Stromal cell of bone marrow (primary cell): ENCODE results near the gene HCN2.
"Not testable (repeated sequence)": the region's sequence is repeated elsewhere in the genome, so short reads cannot be mapped to it uniquely, and the experiment has no call there.

Experiments
- DNase-seq: peaks from one replicate; pipeline ENCODE4 v3.0.0-alpha.2; 2012; ENCODE audit warnings: low read depth

The HCN2 gene

DNA sequence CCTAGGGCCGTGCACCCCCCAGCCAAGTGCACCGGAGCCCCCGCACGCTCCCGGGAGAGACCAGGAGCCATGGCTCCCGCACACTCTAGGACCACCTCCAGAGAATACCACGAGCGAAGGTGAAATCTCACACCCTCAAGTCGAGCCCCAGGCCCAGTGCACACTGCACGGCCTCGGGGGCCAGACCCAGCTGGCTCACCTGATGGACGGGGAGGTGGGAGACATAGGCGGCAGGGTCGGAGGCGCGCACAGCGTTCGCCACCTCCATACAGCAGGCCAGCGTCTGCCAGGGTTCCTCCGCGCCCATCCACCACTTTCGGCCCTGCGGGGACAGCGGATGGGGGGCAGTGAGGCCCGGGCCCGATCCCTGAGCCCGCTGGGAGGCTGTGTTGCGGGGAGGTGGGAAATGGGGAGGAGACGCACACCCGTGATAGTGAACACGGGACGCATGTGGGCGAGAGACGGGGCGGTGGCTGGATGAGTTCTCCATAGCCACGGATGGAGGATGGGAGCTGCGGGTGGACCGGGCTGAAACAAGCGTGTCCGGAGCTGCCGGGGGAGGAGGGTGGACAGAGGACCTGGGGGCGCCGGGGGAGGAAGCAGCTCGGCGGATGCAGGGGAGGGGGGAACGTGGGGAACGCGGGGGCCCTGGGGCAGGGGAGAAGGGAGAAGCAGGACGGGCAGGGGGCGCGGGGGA is 30.6 kb downstream of the HCN2 start:
- no peak for DNase-seq

- DNase-seq: not testable (repeated sequence)
Measured at GRCh38 chr19:621191-621590, 31.5 kb downstream of the HCN2 start.

DNA sequence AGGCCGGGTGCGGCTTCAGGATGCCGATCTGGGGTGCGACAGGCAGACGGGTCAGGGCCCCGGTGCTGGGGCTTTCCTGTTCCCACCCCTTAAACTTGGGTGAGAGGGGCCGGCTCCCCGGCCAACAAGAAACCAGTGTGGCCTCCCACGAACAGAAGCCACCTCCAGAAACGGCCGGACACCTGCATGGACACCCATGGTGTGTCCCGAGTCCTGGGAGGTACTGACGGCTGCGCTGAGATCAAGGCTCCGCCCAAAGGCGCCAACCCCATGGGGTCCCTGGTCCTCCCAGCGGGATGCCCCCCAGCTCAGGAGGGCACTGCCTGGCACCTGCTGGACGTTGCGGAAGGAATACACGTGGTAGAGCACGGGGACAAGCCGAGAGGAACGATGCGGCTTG is 32.1 kb downstream of the HCN2 start:
- no peak for DNase-seq

DNA sequence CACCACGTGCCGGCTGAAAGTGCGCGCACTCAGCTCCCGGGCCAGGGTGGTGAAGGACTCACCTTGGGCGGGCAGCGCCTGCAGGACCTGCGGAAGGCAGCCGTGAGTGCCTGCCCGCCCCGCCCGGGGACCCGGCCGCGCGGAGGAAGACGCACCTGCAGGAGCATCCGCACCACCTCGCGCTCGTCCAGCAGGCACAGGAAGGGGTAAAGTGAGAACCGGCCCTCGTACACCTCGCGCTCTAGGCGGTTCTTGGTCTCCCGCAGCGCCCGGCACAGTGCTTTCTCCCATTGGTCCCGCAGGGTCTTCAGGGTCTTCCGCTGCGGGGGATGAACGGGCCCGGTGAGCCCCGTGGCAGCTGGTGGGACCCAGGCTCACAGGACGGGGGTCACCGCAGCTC is 33.0 kb downstream of the HCN2 start:
- no peak for DNase-seq

DNA sequence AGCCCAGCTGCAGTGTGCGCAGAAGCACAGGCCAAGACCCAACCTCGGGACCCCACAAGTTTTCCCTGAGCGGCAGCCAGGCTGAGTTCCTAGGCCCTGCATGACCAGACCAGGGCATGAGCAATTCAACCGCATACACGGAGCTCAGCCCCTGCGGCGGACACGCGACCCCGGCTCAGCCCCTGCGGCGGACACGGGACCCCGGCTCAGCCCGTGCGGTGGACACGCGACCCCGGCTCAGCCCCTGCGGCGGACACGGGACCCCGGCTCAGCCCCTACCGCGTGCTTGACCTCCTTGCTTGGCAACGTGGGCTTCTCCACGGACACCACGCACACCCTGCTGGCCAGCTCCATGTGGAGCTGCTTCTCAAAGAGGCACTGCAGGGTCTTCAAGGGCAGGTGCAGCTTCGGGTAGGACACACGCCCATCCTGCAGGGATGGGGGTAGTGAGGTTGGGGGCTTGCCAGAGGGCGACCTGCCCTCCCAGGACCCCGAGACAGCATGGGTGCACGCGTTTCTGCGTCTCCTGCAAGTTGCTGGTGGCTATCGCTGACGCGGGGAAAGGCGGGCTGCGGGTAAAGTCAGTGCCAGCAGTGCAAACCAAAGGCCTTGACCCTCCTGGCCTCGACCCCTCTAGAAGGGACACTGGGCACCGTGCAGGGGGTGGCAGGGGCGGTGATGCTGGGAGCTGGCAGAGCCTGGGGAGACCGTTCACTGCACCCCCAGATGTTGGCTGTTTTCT is 33.7 kb downstream of the HCN2 start:
- DNase-seq: no peak

GRCh38 chr19:623974-624373 is 34.3 kb downstream of the HCN2 start:
- no peak for DNase-seq

DNA sequence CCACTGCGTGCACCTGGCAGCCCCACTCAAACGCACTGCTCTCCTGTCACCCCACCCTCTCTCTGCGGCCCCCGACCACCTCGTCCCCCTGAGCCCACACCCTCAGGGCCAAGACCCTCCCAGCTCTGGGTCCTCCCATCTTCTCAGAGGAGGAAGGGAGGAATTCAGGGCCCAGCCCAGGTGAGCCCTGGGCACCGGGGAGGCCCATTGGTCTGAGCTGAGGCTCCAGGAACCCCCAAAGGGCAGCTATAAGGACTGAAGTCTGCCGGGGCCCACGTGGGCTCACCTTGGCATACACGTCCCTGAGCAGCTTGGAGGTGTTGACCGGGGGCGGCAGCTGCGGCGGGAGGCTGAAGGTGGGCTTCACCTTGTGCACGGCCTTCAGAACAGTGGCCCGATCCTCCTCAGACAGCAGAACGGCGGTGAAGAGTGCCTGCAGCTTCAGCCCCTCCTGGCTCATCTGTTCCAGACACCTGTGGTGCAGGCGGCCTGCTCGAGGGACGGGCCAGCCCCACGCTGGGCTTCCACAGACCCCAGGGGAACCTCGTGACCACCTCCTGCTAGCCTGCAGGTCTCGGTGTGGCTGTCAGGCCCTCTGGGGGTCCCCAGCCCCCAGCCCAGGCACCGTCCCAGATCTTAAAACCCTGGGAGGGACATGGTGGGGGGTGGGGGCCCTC is 34.9 kb downstream of the HCN2 start:
- DNase-seq: no peak

- DNase-seq: no peak
Measured at GRCh38 chr19:625257-625656, 35.6 kb downstream of the HCN2 start.

- not testable (repeated sequence) for DNase-seq
Measured at GRCh38 chr19:626566-626965, 36.9 kb downstream of the HCN2 start.

DNA sequence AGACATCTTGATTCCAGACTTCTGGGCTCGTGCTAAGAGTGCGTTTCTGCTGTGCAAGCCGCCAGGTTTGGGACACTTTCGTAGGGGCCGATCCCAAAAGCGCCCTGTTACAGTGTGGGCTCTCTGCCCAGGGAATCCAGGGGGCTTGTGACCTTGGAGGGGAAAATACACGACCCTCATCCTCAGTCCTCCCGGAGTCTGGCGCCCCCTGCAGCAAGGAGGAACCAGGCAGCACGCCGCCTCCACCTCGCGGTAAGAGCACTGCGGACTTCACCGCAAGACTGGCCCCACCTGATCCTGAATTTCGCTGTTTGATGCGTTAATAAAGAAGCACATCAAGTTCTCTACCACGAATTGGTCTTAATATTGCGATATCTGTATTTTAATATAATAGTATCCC is 38.5 kb downstream of the HCN2 start:
- no peak for DNase-seq

DNA sequence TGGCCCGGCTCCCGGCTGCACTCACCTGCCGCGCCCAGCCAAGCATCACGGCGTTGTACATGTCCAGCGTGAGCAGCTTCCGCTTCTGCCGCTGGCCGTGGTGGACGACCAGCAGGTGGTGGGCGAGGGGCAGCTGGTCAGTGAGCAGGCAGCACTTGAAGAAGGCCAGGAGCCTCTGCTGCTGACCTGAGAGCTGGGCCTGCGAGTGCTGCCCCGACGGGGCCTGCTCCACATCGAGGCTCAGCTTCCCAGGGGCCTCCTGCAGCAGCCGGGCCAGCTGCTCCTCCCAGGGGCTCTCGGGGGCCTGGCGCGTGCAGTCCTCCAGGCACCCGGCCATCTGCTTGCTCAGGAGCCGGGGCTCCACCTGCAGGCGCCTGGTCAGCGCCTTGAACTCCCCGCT is 39.8 kb downstream of the HCN2 start:
- not testable (repeated sequence) for DNase-seq

DNA sequence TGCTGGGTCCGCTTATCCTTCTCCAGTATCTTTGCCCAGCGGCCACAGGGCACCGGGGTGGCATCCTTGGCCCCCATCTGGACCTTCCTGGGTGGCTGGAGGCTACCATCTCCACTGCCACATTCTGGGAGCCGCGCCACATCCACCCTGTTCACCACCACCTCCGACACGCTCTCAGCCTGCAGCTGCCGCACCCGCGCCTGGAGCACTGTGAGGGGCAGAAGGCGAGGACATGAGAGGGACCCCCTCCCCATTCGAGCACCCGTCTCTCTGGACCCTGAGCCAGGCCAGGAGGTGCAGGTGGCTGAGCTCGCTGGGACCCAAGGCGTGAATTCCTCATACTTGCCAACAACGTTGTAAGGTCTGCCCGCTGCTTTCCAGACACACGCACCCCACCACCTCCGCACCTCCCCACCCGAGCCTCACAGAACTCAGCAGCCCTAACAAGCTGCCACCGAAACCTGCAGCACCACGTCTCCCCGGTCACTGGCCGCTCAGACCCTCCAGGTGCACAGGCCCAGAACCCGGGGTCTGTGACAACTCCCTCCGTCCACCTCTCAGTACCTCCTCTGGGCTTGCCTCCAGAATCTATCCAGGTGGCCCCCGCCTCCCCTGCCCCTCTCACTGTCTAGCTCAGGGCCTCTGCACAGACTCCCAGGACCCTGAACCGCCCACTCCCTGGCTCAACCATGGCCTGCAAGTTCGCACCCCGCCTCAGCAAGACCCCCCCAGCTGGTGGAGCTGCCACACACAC is 40.5 kb downstream of the HCN2 start:
- DNase-seq: no peak

DNA sequence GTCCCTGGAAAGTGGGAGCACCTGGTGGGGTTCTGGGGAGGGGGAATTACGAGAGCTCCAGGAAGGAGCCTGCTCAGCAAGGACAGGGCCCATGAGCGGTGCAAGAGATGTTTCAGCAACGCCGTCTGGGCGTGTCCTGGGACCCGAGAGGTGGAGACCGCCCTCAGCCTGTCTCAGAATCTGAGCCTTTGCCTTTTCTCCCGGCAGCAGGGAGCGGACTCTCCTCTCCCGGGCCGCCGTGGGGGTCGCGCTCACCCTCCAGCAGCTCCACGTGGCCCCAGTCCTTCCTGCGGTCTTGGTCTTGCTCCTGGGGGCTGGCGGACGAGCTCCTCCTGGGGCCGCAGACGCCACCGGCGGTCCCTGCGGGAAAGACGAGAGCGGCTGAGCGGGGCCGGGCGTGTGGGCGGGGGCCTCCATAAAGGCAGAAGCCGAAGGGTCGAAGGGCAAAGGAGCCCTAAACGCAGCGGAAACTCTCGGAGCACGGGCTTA is 42.9 kb downstream of the HCN2 start:
- no peak for DNase-seq

DNA sequence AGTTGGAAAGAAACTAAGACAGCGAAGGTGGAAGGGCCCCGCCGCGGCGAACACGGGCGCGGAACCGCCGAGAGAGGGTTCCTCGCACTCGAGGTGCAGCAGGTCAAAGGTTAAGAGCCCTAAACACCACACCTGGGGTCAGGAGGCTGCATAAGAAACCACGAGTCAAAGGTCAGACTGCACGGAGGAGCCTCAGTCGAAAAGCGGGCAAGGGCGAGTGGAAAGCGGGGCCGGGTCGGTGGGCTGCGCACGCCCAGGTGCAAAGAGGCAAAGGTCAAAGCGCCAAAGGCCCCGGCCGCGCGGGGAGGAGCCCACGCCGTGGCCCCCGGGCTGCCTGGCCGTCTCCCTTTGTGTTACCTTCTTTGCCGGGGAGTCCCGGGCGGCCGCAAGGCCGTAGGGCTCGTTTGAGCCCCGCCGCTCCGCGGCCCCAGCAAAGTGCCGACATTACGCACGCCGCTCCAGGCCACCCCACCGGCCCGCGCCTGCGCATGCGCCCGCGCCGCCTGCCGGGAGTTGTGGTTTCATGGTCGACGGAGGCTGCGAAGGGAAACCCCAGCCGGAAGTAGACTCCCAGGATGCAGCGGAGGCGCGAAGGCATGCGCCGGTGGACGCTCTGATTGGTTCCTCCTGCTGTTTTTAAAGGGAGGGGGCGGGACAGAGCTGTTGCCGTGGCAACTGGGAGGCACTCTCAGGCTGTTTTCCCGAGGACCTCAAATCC is 43.5 kb downstream of the HCN2 start, which contains the start of gene POLRMT:
TSS of gene POLRMT (minus strand) at position 470 of the 718 bp plus-strand sequence. CDS start at position 445, 25 bp downstream.
- peak; percentile 97 for DNase-seq

GRCh38 chr19:633786-634639 is 44.3 kb downstream of the HCN2 start:
- no peak for DNase-seq

DNA sequence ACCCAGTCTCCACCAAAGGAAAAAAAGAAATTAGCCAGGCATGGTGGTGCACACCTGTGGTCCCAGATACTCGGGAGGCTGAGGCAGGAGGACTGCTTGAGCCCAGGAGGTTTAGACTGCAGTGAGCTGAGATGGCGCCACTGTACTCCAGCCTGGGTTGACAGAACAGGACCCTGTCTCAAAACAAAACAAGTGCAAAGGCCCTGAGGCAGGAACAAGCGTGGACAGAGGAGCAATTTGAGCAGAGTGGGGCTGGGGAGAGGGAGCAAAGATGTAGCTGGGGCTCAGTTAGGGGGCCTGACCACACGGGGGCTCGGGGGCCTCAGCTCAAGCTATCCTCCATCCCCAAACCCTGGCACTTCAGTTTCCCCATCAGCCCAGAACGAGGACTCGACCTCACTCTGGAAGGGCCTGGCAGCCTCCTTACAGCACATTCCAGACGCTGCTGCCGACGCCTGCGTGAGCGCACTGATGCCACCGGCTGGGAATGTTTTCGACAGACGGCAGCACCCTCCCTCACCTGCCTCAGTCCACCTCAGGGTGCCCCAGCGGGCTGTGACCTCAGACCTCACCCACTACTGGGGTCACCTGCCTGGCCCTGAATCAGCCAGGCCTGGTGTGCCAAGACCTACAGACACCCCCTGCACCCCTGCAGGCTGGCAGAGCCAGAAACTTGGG is 45.4 kb downstream of the HCN2 start:
- no peak for DNase-seq

- DNase-seq: no peak
Measured at GRCh38 chr19:638906-639252, 49.2 kb downstream of the HCN2 start.

DNA sequence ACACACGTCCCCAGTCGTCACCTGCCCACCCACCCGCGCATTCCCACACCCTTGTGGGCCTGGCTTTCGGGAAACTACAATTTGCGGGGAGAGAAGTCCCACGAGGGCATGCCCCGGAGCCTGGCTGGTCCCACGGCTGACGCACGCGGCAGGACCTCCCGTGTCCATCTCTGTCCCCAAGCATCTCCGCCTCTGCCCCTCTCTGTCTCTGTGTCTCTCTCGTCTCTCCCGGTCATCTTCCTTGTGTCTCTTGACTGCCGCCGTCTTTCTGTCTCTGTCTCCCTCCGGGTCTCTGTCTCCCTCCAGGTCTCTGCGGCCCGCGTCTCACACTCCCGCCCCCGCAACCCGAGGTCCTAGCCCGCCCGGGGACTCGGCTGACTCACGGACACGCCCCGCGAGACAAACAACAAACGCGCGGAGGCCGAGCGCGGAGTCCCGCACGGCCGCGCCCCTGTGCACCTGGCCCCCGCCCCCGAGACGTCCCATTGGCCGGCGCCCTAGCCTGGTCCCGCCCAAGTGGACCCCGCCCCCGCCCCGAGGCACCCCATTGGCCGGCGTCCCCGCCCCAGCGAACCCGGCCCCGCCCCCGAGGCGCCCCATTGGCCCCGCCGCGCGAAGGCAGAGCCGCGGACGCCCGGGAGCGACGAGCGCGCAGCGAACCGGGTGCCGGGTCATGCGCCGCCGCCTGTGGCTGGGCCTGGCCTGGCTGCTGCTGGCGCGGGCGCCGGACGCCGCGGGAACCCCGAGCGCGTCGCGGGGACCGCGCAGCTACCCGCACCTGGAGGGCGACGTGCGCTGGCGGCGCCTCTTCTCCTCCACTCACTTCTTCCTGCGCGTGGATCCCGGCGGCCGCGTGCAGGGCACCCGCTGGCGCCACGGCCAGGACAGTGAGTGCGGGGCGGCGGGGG is 49.8 kb downstream of the HCN2 start, which contains the start of gene FGF22:
TSS of gene FGF22 (plus strand) at position 627 of the 908 bp plus-strand sequence. CDS start at position 674, 47 bp downstream.
- DNase-seq: peak; percentile 69

DNA sequence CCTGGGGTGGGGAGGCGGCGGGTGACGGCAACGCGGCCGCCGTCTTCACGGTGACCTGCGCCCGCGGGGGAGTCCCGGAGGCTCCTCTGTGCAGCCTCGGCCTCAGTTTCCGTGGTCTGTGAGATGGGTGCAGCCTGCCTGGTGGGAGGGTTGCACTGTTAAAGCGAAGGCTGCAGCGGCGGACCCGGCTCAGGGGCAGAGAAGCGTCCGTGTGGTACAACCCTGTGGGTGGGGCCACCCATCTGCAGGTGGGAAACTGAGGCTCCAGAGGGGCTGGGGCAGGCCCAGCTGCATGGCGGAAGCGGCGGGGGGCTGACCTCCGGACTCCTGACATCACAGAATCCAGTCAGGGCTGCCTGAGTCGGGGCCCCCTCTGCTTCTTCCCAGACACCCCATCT is 50.5 kb downstream of the HCN2 start:
- no peak for DNase-seq
